K562 (cell line): ENCODE results near the gene CCNYL1. TPM values are rescaled to one million over a fixed set of nuclear protein-coding genes. Genes with fewer than 3 reads are reported as not detected.

ENCODE experiments used
- ATF7 ChIP-seq: fragments of 450-650 bp; IDR thresholded peaks from 2 replicates; pipeline ENCODE4 v1.7.1; 2014; ENCODE audit warnings: mild to moderate bottlenecking, moderate library complexity
- GABPA ChIP-seq: fragments of 200-800 bp; sonication (Bioruptor generic); conservative IDR thresholded peaks from 2 replicates; pipeline ENCODE4 v1.6.1; 2016; ENCODE audit warnings: low read depth, missing genetic modification characterization, missing compliant biosample characterization
- HDAC8 ChIP-seq: fragments of 450-650 bp; IDR thresholded peaks from 2 replicates; pipeline ENCODE4 v1.6.1; 2016; ENCODE audit warnings: mild to moderate bottlenecking, missing genetic modification characterization, moderate library complexity, missing compliant biosample characterization
- HINFP ChIP-seq: fragments of 450-650 bp; conservative IDR thresholded peaks from 2 replicates; pipeline ENCODE4 v1.6.1; 2016; ENCODE audit warnings: missing genetic modification characterization, low read depth, mild to moderate bottlenecking, control low read depth, missing compliant biosample characterization
- NFE2 ChIP-seq: IDR thresholded peaks from 2 replicates; pipeline ENCODE4 v1.6.1; 2014; ENCODE audit warnings: antibody characterized with exemption, low read depth
- ZBTB40 ChIP-seq, 2 experiments: fragments of 450-650 bp in 1 of 2; sonication (generic) in 1 of 2; formaldehyde crosslinking in 1 of 2; IDR thresholded peaks; 2 replicates each; pipeline versions ENCODE4 v1.7.1 to v1.9.0; 2016 to 2022; ENCODE audit warnings: inconsistent platforms in 1 of 2, mild to moderate bottlenecking in 1 of 2, missing genetic modification reagents in 1 of 2
- ZC3H11A ChIP-seq: IDR thresholded peaks from 2 replicates; pipeline ENCODE4 v1.6.1; 2012; ENCODE audit warnings: low read depth, low read length, improper control_type of control experiment
- polyA plus RNA-seq, 8 experiments: library from polyadenylated mRNA; depleted of rRNA in 4 of 8; stranded (reverse) in 5 of 8; unstranded in 3 of 8; fragments of >200 nt; fragmentation: Nextera tagmentation in 2 of 8; fragmentation: Illumina TruSeq in 1 of 8; extraction: Ambion mirVana in 2 of 8; extraction: Trizol in 1 of 8; gene quantifications; 2 replicates each; pipeline versions ENCODE4 v1.2.1 to v1.2.3, GENCODE V29; 2011 to 2014; ENCODE audit warnings: inconsistent platforms in 1 of 8, missing spikeins in 1 of 8
- total RNA-seq, 7 experiments: library from RNA; depleted of rRNA in 6 of 7; stranded (reverse); fragments of >200 nt in 6 of 7; fragmentation: Illumina TruSeq in 2 of 7; extraction: Trizol in 2 of 7; gene quantifications; 2 replicates each; pipeline versions ENCODE4 v1.2.1 to v1.2.3, GENCODE V29; 2011 to 2021; ENCODE audit warnings: low replicate concordance in 1 of 7
- TF ChIP-seq, protein P1 (sequence below), 2 experiments: fragments of 450-650 bp in 1 of 2; sonication (generic) in 1 of 2; formaldehyde crosslinking in 1 of 2; IDR thresholded peaks in 1 of 2; conservative IDR thresholded peaks in 1 of 2; 2 replicates each; pipeline versions ENCODE4 v1.6.1 to v1.8.1; 2016 to 2023; ENCODE audit warnings: mild to moderate bottlenecking in 2 of 2, moderate library complexity in 2 of 2, inconsistent platforms in 1 of 2, missing genetic modification reagents in 1 of 2
- TF ChIP-seq, protein P2 (sequence below), 2 experiments: fragments of 200-800 bp in 1 of 2; sonication (Bioruptor generic) in 1 of 2; sonication (generic) in 1 of 2; formaldehyde crosslinking in 1 of 2; IDR thresholded peaks in 1 of 2; conservative IDR thresholded peaks in 1 of 2; 2 replicates each; pipeline versions ENCODE4 v1.5.0 to v1.6.1; 2016 to 2020; ENCODE audit warnings: missing compliant biosample characterization in 1 of 2, missing genetic modification characterization in 1 of 2, missing genetic modification reagents in 1 of 2
- TF ChIP-seq, protein P3 (sequence below): IDR thresholded peaks from 2 replicates; pipeline ENCODE4 v1.6.1; 2012; ENCODE audit warnings: low read depth, low read length, improper control_type of control experiment, borderline replicate concordance

CCNYL1 gene
- total and polyA plus RNA-seq, 9 of the 15 experiments (the other 6 are each of a cell fraction or from before 2014, with no cell fraction given): 1.9 to 7.5 (median 4.7) TPM

- TF ChIP-seq ZBTB40 (IDR thresholded peaks at IDR 0.05): peak; percentile 26; the same call in 1 of the 2 replicates
- no peak for TF ChIP-seq ZBTB40 (CRISPR knock-in tag; IDR thresholded peaks at IDR 0.05)
- TF ChIP-seq GABPA (tag): peak; percentile 51
- no peak for TF ChIP-seq ZC3H11A
- TF ChIP-seq ATF7: peak; percentile 24; the same call in 1 of the 2 replicates
- 0 out of 2 replicates have a peak, but pooled peaks have one; percentile 54 for TF ChIP-seq HDAC8 (tag)
- no peak for TF ChIP-seq NFE2
- TF ChIP-seq, protein P1, sequence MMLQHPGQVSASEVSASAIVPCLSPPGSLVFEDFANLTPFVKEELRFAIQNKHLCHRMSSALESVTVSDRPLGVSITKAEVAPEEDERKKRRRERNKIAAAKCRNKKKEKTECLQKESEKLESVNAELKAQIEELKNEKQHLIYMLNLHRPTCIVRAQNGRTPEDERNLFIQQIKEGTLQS (IDR thresholded peaks at IDR 0.05): peak; percentile 73
- TF ChIP-seq, protein P1 (CRISPR knock-in tag; conservative IDR thresholded peaks at IDR 0.05): no peak
- TF ChIP-seq, protein P2, sequence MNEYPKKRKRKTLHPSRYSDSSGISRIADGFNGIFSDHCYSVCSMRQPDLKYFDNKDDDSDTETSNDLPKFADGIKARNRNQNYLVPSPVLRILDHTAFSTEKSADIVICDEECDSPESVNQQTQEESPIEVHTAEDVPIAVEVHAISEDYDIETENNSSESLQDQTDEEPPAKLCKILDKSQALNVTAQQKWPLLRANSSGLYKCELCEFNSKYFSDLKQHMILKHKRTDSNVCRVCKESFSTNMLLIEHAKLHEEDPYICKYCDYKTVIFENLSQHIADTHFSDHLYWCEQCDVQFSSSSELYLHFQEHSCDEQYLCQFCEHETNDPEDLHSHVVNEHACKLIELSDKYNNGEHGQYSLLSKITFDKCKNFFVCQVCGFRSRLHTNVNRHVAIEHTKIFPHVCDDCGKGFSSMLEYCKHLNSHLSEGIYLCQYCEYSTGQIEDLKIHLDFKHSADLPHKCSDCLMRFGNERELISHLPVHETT (CRISPR knock-in tag; conservative IDR thresholded peaks at IDR 0.05 in 1 of 2, IDR thresholded peaks at IDR 0.05 in 1 of 2): peak in 1 of 2 experiments; percentile 78; a peak in 1 of 4 replicates
- TF ChIP-seq HINFP (tag): 0 out of 2 replicates have a peak, but pooled peaks have one; percentile 7
- TF ChIP-seq, protein P3, sequence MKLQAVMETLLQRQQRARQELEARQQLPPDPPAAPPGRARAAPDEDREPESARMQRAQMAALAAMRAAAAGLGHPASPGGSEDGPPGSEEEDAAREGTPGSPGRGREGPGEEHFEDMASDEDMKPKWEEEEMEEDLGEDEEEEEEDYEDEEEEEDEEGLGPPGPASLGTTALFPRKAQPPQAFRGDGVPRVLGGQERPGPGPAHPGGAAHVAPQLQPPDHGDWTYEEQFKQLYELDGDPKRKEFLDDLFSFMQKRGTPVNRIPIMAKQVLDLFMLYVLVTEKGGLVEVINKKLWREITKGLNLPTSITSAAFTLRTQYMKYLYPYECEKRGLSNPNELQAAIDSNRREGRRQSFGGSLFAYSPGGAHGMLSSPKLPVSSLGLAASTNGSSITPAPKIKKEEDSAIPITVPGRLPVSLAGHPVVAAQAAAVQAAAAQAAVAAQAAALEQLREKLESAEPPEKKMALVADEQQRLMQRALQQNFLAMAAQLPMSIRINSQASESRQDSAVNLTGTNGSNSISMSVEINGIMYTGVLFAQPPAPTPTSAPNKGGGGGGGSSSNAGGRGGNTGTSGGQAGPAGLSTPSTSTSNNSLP: no peak
These were observed 80.9 kb downstream of the CCNYL1 start (continued) for GRCh38 chr2:207792244-207792785.
